Aorta (tissue), 5 donors: ENCODE data around the gene IGFBP1. TPM values are rescaled to one million over a fixed set of nuclear protein-coding genes. Genes with fewer than 3 reads are reported as not detected.

Experiments
- ATAC-seq: fragments of 200-7000 bp; cut with Tn5 transposase; one replicate; pipeline ENCODE4 v1.9.1; 2022; ENCODE audit warnings: moderate library complexity; ENCODE audit not compliant: low FRiP score
- DNase-seq, 2 donors: peaks; one replicate each; pipeline ENCODE4 v3.0.0-alpha.2; 2020
- H3K27ac ChIP-seq, 2 donors: one replicate each; pipeline ENCODE4 v1.5.1; 2013; ENCODE audit warnings: low read length in 2 of 2, mild to moderate bottlenecking in 2 of 2, moderate library complexity in 2 of 2, control low read depth in 1 of 2, inconsistent platforms in 1 of 2, low read depth in 1 of 2
- H3K27me3 ChIP-seq, 2 donors: one replicate each; pipeline ENCODE4 v1.6.1; 2013; ENCODE audit warnings: control low read depth in 1 of 2, low read length in 1 of 2, mild to moderate bottlenecking in 1 of 2, moderate library complexity in 1 of 2; ENCODE audit not compliant: insufficient read depth in 2 of 2, control insufficient read depth in 1 of 2
- H3K36me3 ChIP-seq, 2 donors: one replicate each; pipeline ENCODE4 v1.6.1; 2013; ENCODE audit warnings: control low read depth in 1 of 2, low read length in 1 of 2, mild to moderate bottlenecking in 1 of 2; ENCODE audit not compliant: insufficient read depth in 2 of 2, control insufficient read depth in 1 of 2
- H3K4me1 ChIP-seq, 2 donors: one replicate each; pipeline ENCODE4 v1.6.1; 2013; ENCODE audit warnings: low read length in 2 of 2, control low read depth in 1 of 2, mild to moderate bottlenecking in 1 of 2, moderate library complexity in 1 of 2; ENCODE audit not compliant: insufficient read depth in 2 of 2, control insufficient read depth in 1 of 2
- H3K4me3 ChIP-seq, 2 donors: one replicate each; pipeline ENCODE4 v1.5.1; 2013; ENCODE audit warnings: low read length in 2 of 2, control low read depth in 1 of 2, mild to moderate bottlenecking in 1 of 2
- H3K9me3 ChIP-seq: one replicate; pipeline ENCODE4 v1.6.1; 2013; ENCODE audit warnings: mild to moderate bottlenecking, low read length; ENCODE audit not compliant: control insufficient read depth
- WGBS, 2 donors: extraction: QIAGEN DNeasy Blood & Tissue Kit; methylation state at CpG; one replicate each; pipeline ENCODE4 v1.1.7; 2013; 5-methylcytosine and 5-hydroxymethylcytosine counted together
- intact Hi-C, 2 donors: fragments of 100-400 bp; cut with DNase I; formaldehyde crosslinking; loops; one replicate each; pipeline versions ENCODE4 v1.14.2 to v1.15.0; 2022
- polyA plus RNA-seq, 2 donors: library from polyadenylated mRNA; stranded (reverse); fragments of 200-250 nt; gene quantifications; one replicate each; pipeline ENCODE4 v1.2.3, GENCODE V29; 2013
- total RNA-seq, 2 donors: library from RNA; stranded (reverse); fragmentation: NEBNext Ultra II Directional; extraction: Animal tissue kit (Norgen Biotek cat#: 25700); gene quantifications; one replicate each; pipeline ENCODE4 v1.2.1, GENCODE V29; 2021
- donor health status: healthy with polysubstance abuse.
- donor health status: Bipolar disorder and iron deficiency.
- donor health status: DM: no; HTN: no; CAD: no.
- donor health status: DM: no; HTN: no; CAD: no.
- donor health status: DM: yes; HTN: yes; CAD: no.

IGFBP1 gene
- total and polyA plus RNA-seq, 4 donors = not detected

GRCh38 chr7:45885264-45885882 is 2.9 kb upstream of the IGFBP1 start:
- Histone ChIP-seq H3K4me1 (no peaks in the 10 kb centered on the region), H3K27ac (no peak overlapping the region), H3K27me3 (no peaks in the 10 kb centered on the region), H3K4me3 (no peak overlapping the region), H3K36me3 (no peaks in the 10 kb centered on the region), H3K9me3 (peaks cover under 1% of the 10 kb centered on the region)
- no peak for DNase-seq
- 66 to 73% methylated on average over 7 of the region's 7 CpGs for whole genome bisulfite sequencing, 2 donors
- intact Hi-C loops = no loop called here
- no peak for ATAC-seq

GRCh38 chr7:45886931-45887667 is 1.2 kb upstream of the IGFBP1 start:
- H3K27me3 ChIP-seq = no peaks in the 10 kb centered on the region
- DNase-seq (no peak), ATAC-seq (no peak)

GRCh38 chr7:45888993-45889366 is 692 bp downstream of the IGFBP1 start:
- intact Hi-C loops = no loop called here
- no peak overlapping the region for H3K4me3 ChIP-seq
- ATAC-seq (no peak), DNase-seq (no peak)
- no peaks in the 10 kb centered on the region for H3K27me3 ChIP-seq
- H3K4me1 ChIP-seq = no peaks in the 10 kb centered on the region
- no peaks in the 10 kb centered on the region for H3K9me3 ChIP-seq
- H3K36me3 ChIP-seq = no peaks in the 10 kb centered on the region
- H3K27ac ChIP-seq = no peak overlapping the region
- 28 to 29% methylated on average over 13 to 14 of the region's 14 CpGs for WGBS, 2 donors

More at GRCh38 chr7:45886931-45887667, 1.2 kb upstream of the IGFBP1 start:
- intact Hi-C loops = no loop called here
- Histone ChIP-seq H3K4me1 (no peaks in the 10 kb centered on the region), H3K36me3 (no peaks in the 10 kb centered on the region), H3K4me3 (no peak overlapping the region), H3K27ac (no peak overlapping the region), H3K9me3 (no peaks in the 10 kb centered on the region)
- 96 to 97% methylated on average over 5 of the region's 5 CpGs for WGBS, 2 donors

GRCh38 chr7:45889367-45890067 is 1.2 kb downstream of the IGFBP1 start:
- intact Hi-C loops = no loop called here
- H3K9me3 ChIP-seq = no peaks in the 10 kb centered on the region
- no peaks in the 10 kb centered on the region for H3K27me3 ChIP-seq
- H3K36me3 ChIP-seq = no peaks in the 10 kb centered on the region
- DNase-seq (no peak), ATAC-seq (no peak)
- H3K27ac ChIP-seq = no peak overlapping the region
- 74 to 82% methylated on average over 8 of the region's 8 CpGs for WGBS, 2 donors
- no peaks in the 10 kb centered on the region for H3K4me1 ChIP-seq
- H3K4me3 ChIP-seq = no peak overlapping the region

GRCh38 chr7:45890125-45890901 is 2.0 kb downstream of the IGFBP1 start:
- WGBS, 2 donors = 93 to 95% methylated on average over 8 of the region's 8 CpGs
- Histone ChIP-seq H3K9me3 (no peaks in the 10 kb centered on the region), H3K27me3 (no peaks in the 10 kb centered on the region), H3K27ac (no peak overlapping the region), H3K4me3 (no peak overlapping the region), H3K36me3 (no peaks in the 10 kb centered on the region), H3K4me1 (no peaks in the 10 kb centered on the region)
- intact Hi-C loops = no loop called here
- ATAC-seq = no peak
- no peak for DNase-seq

GRCh38 chr7:45890902-45891461 is 2.7 kb downstream of the IGFBP1 start:
- no peaks in the 10 kb centered on the region for H3K36me3 ChIP-seq
- H3K27ac ChIP-seq = no peak overlapping the region
- intact Hi-C loops = no loop called here
- H3K27me3 ChIP-seq = no peaks in the 10 kb centered on the region
- ATAC-seq (no peak), DNase-seq (no peak)
- H3K4me1 ChIP-seq = no peaks in the 10 kb centered on the region
- H3K9me3 ChIP-seq = no peaks in the 10 kb centered on the region
- H3K4me3 ChIP-seq = no peak overlapping the region
- 33 to 34% methylated on average over 6 of the region's 6 CpGs for WGBS, 2 donors

GRCh38 chr7:45891462-45892402 is 3.4 kb downstream of the IGFBP1 start:
- no peak for ATAC-seq
- Histone ChIP-seq H3K9me3 (no peaks in the 10 kb centered on the region), H3K4me3 (no peak overlapping the region), H3K27me3 (no peaks in the 10 kb centered on the region), H3K36me3 (no peaks in the 10 kb centered on the region), H3K27ac (no peak overlapping the region), H3K4me1 (no peaks in the 10 kb centered on the region)
- no peak for DNase-seq
- 87% methylated on average over 10 of the region's 10 CpGs for WGBS, 2 donors
- intact Hi-C loops = no loop called here
